Stimulated activated CD8-positive, alpha-beta memory T cell treated with anti-CD3 and anti-CD28 coated beads, Interleukin-12 subunit alpha, Interleukin-12 subunit beta, amount 100 ng/mL, for 24 hours (primary cell): ENCODE results near the gene NUP205.
"Not testable (repeated sequence)": the region's sequence is repeated elsewhere in the genome, so short reads cannot be mapped to it uniquely, and the experiment has no call there.

Experiments
- DNase-seq: peaks from one replicate; pipeline ENCODE4 v3.0.0-alpha.2; 2020; ENCODE audit errors: extremely low read depth

Gene NUP205

DNA sequence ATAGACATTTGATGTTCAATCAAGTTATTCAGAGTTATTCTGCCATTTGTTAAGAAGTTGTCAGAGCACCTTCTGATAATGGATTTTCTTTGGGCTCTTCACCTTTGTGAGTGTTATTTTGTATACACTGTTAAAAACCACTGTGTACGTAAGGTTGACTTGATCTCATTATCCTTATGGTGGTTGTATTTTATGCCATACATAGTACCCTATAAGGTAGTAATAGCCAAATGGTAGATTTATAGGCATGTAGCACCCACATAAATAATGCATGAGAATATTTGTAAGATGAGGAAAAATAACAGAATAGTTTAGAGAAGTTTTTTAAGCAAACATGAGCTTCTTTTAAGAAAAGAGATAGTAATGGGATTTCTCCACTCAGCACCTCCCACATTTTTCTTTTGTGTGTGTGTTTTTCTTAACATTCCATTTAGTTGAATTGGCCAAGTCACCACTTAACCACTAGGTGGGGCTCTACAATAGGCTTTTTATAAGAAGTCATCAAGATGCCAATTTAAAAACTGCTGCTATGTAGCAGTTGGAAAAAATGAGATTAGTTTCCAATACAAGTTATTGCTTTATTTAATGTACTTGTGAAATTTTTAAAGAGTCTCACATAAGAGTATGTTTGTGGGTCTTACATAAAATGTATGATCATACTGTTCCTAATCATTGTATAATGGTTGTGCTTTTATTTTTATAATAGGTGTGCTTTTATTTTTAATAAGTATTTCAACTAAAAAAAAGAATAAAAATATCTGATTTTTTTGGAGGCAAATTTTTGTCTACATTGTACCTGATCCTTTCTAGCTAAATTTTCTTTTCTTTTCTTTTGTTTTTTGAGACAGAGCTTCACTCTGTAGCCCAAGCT, 63.5 kb downstream of the NUP205 start:
- no peak for DNase-seq

DNA sequence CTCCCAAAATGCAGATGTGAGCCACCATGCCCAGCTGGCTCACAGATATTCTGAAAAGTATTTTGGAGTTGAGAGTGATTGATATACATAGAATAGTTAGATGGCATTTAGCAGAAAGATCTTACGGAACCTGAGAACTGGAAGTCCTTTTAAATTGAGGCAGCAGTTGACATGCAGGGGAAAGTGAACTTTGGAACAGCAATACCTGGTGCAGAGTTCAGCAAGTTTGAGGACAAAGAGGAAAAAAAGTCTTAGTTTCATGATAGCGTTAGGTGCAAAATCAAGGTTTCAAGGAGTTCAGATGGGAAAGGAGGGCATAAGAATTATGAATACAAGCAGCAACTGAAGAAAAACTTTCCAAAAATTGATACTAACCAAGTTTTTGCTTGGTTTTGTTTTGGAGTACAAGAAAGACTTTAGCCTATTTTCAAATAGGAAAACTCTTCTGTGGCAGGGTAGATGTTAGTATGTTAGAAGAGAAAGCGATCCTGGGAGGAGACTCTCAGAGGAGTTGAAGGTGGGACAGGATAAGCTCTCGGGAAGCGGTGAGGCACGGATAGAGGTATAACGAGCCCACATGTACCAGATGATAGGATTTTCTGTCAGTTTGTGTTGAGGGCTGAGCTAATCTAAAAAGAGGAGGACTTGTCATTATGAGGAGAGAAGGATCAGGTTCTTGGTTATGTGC, 76.6 kb downstream of the NUP205 start:
- DNase-seq = no peak

DNA sequence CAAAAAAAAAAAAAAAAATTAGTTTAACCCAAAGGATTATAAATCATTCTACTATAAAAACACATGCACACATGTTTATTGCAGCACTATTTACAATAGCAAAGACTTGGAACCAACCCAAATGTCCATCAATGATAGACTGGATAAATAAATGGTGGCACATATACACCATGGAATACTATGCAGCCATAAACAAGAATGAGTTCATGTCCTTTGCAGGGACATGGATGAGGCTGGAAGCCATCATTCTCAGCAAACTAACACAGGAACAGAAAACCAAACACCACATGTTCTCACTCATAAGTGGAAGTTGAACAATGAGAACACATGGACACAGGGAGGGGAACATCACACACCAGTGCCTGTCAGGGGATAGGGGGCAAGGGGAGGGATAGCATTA, 82.0 kb downstream of the NUP205 start:
- not testable (repeated sequence) for DNase-seq

DNA sequence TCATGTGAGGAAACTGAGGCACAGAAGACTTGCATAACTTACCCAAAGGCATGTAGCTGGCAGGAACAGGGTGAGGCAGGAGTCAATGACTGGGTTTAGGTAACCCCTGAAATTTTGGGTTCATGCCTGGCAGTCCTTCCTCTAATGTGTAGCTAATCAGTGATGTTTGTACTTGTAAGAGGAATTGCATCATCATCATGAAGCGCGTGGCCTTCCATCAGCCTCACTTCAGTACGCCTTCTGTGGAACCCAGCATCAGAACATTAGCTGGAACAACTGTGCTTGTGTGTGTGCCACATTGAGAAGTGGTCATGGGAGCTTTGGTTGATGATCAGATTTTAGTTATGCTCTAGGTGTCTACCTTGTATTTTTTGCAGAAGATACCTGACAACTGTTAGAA, 86.4 kb downstream of the NUP205 start:
- DNase-seq = no peak

DNA sequence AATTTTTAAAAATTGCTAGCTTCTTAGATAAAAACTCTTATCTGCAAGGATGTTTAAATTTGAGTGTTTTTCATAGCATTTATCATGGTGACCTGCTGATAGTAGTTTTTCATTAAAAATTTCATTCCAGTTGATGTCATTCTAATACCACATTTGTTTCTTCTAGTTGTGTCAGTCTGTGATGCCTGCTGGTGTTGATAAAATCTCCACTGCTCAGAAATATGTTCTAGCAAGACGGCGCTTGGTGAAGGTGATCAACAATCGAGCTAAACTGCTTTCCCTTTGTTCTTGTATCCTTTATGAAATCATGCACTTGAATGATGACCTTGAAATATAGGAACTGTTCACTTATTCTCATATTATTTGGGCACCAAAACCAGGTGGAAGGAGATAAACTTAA, 87.0 kb downstream of the NUP205 start:
- DNase-seq = no peak

DNA sequence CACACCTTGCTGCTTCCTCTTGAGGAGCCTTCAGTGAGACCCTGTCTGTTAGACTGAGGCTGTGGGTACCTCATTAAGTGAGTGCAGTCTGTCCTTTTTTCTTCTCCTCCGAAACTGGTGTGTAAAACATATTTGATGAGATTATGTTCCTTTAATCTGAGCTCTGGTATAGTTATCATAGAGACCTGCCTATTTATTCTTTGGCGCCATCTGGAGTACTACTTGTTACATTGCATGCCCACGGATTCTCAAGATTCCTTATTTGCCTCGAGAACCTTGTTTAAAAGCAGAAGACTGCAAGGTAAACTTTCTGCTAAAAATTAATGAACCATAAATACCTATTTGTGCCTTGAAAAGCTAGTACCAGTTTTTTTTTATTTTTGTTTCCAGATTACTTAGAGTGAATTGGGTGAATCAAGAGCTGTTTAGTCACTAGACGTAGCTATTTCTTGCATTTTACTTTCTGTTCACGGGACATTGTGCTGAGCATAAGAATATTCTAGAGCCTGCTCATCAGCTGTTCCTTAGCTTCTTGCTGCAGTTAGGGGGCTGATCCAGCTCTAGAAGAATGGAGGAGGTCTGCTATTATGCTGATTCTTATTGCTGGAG, 87.7 kb downstream of the NUP205 start:
- no peak for DNase-seq

DNA sequence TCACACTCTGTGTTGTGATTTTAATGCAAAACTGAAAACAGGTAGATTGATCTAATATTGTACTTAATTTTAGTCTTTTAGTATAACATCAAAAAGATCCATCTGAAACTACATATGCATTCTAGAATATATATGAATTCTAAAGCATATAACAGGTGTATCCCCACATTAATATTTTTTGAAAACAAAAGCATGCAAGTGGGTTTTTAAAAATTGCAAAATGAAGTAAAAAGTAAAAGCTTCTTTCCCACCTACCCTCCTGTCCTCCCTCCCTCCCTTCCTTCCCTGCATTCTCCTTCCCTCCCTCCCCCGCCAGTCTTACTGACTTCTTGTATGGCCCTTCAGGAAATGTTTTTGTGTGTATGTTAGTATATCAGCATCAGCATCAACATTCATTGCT, 90.0 kb downstream of the NUP205 start:
- no peak for DNase-seq

DNA sequence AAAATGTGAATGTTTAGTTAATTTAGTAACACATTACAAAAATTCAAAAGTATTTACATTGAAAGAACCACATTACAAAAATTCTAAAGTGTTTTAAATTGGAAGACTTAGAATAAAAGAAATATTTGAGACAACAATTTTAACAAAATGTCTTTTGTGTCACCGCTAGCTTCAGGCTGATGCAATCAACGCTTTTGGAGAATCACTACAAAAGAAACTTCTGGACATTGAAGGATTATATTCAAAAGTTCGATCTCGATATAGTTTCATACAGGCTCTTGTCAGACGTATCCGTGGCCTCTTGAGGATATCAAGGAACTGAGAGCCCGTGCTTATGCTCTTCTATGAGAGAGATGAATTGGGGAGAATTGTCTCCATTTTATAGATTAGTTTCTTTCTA, 90.5 kb downstream of the NUP205 start:
- DNase-seq = no peak

DNA sequence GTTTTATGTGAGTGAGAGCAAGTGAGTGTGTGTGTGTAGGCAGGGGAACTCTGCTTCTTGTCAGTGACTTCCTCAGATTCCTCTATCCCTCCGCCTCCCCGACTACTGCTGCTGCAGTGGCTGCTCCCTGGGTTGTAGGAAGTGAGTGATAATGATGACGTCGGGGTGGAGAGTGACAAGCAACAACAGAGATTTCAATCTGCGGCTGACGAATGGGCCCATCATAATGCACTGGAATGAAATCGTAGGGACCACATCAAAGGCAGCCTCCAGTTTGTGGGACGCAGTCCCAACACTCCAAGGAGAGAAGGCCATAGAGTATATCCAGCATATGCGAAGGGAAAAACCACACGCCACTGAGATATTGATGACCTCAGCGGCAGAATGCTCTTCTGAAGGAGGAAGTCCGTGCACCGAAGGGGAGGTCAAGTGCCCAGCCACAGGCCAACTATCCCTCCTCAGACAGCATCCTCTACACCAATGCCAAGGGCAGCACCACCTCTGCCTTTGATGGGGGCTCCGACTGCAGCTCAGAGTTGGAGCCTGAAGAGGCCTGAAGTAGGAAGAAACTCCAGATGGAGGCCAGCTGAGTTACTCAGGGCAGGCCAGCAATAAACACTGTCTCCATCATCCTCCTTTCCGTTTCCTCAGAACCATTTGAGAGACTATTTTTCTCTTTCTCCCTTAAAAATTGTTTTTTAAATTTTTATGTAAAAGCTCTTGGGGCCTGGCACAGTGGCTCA, 93.3 kb downstream of the NUP205 start:
- DNase-seq = no peak

DNA sequence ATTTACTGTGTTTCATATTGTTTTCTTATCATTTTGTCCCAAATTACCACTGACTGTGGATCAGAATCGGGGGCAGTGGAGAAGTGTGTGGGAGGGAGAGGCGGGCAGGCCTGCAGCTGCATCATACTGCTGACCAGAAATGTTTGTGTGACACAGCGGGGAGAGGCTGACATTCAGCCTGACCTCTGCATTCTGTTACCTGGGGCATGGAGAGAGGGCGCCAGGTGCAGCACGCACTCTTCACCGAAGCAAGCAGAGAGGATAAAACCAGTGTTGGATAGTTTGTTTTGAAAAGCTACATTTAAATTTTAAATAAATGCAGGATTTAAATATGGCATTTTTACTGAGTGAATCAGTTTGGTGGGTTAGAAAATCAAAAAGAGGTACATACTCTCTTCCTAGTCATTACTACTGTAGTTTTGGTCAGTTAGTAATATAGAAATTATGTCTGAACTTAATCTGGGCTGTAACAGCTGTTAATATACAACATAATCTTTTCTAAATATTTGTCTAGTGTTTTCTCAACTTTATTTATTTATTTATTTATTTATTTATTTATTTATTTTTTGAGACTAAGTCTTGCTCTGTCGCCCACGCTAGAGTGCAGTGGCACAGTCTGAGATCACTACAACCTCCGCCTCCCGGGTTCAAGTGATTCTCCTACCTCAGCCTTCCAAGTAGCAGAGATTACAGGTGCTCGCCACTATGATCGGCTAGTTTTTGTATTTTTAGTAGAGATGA, 95.8 kb downstream of the NUP205 start:
- no peak for DNase-seq

DNA sequence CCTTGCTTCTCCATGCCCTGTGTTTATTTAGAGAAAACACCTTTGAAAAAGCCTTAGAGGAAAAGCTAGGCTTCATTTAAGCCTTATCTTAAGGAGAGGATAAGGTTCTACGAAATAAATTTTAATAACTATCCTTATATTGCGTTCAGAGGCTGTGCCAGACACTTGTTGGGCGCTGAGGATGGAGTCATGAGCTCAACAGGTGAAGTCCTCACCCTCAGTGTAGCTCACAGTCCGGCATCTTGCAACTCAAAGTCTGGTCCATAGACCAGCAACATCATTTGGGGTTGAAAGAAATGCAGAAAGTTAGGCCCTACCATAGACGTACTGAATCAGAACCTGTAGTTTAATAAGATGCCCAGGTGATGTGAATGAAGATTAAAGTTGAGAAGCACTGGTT, 100.8 kb downstream of the NUP205 start:
- DNase-seq = no peak

DNA sequence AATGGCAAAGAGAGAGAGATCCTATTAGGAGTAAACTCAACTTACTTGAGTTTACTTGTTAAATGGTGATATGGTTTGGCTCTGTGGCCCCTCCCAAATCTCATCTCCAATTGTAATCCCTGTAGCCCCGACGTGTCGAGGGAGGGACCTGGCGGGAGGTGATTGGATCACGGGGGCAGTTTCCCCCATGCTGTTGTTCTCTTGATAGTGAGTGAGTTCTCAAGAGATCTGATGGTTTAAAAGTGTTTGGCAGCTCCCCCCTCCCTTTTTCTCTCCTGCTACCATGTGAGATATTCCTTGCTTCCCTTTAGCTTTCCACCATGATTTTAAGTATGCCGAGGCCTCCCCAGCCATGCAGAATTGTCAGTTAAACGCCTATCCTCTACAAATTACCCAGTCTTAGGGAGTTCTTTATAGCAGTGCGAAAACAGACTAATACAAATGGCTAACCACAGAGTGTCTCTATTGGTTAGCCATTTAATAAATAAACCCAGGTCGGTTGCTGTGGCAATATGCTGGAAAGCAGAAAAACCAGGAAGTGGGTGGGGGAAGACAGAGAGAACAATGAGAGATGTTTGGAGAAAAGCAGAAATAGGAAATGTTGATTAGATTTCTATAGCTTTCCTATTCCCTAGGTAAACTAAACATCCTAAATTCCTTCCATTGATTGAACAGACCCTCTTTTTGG, 101.6 kb downstream of the NUP205 start:
- no peak for DNase-seq

DNA sequence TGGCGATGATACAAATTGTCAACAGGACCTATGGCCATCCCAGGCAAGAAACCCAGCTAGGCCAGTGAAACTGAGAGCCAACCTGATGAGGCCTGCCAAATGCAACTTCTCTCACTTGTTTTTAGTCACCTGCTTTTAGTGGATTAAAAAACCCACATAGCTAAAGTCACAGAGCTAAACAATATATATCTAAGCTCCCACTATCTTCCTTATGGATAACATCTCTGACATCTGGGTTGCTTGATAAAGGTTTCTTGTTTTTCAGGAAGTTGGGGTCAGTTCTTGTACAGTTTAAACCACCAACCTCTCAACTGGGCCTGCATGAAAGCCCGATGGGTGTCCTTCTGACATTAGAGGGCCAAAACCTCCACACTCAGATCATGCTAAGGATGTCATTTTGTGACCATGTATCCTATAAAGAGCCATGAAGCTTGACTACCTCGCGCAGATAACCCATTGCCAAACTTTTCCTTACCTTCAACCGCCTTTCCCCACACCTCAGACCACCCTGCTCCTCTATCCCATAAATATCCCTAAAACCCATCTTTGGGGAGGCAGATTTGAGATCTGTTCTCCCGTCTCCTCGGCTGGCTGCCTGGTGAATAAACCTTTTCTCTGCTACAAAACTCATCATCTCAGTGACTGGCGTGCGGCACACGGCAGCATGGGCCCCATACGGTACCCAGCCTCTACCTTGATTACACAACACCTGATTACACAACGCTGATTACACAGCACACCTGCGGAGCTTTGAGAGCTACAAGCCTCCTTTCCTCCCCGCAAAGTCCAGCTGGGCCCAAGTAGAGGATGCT, 103.8 kb downstream of the NUP205 start:
- DNase-seq = no peak

DNA sequence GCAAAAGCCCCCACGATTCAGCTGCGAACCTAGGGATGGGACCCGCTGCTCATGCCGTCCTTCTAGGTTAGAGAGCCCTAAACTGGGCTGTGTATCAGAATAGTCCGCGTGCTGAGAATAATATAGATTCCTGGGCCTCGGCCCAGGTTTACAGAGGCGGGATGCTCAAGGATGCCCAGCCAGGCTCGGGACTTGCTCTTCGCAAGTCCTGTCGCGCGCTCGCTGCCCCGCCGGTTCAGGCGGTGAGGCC, 104.3 kb downstream of the NUP205 start:
- DNase-seq = no peak

DNA sequence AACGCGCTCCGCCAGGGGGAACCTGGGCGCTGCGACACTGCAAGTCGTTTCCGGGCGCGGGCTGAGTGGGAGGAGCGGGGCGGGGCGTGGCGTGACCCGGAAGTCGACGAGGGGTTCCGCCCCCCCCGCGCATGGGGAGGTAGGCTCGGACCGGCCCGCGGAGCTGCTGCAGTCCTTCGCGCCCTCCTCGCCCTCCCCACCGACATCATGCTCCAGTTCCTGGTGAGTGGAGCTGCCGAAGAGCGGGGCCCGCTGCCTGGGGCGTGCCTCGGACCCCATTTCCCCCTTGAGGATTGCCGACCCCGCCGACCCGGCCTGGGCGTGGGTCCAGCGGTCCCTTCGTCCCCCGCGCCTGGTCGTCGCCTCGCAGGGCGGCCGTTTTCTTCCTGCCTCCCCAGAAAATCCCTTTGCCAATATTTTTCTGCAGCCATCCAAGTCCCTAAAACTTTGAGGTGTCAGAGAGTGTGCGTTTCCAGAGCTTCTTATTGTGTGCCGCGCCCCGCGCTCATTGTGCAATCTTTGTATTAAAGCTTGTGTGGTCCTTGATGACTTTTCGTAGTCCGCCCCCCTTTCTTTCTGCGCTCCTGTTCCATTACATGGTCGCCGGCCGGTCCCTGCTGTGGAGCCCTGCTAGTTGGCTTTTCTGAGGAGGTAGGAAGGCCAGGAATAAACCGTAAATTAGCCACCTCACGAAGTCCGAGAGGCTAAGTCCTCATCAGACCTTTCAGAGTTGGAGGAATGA, 104.8 kb downstream of the NUP205 start, which contains the start of gene STMP1:
STMP1 (plus strand) TSS at position 142 of the 742 bp plus-strand sequence.
- DNase-seq = peak; percentile 88

DNA sequence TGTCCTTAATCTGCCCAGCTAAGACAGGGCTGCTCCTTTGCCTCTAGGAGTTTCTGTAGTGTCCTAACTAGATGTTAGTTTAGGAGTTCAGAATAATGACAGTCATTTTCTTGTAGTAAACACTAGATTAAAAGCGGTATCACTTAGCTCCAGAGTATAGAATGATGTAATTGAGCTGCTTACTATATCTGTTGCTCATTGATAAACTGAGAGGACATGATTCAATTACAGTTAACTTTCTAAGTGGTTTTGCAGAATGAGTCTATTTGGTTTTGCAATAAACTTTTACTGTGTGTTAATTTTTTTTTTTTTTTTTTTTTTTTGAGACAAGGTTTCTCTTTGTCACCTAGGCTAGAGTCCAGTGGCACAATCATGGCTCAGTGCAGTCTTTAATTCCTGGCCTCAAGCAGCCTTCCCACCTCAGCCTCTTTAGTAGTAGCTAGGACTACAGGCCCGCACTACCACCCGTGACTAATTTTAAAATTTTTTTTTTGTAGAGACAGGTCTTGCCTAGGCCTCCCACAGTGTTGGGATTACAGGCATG, 106.4 kb downstream of the NUP205 start:
- DNase-seq = no peak

DNA sequence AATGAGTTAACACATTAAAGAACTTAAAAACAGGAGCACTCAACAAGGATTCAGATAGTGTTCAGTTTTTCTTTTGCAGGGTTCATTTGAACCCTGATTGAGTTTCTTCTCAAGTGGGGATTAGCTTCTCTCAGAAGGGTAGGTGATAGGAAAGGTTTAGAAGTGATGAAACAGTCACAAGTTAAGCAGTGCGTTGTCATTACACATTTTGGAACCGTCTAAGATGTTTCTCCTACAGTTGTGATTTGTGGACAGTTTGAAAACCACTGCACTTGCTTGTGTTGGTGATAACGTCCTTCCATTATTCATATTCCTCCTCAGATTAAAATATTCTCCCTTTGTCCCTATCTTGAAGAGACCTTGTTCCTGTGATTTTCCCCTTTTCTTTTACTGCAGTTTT, 107.3 kb downstream of the NUP205 start:
- DNase-seq = no peak

DNA sequence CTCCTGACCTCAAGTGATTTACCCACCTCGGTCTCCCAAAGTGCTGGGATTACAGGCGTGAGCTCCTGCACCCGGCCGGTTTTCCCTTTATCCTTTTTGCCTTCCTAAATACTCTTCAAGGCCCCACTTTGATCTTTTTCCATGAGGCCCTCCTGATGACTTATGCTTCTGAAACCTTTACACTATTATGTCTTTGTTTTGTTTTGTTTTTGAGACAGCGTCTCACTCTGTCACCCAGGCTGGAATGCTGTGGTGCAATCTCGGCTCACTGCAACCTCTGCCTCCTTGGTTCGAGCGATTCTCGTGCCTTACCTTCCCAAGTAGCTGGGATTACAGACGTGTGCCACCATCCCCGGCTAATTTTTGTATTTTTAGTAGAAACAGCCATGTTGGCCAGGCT, 108.4 kb downstream of the NUP205 start:
- DNase-seq = no peak

DNA sequence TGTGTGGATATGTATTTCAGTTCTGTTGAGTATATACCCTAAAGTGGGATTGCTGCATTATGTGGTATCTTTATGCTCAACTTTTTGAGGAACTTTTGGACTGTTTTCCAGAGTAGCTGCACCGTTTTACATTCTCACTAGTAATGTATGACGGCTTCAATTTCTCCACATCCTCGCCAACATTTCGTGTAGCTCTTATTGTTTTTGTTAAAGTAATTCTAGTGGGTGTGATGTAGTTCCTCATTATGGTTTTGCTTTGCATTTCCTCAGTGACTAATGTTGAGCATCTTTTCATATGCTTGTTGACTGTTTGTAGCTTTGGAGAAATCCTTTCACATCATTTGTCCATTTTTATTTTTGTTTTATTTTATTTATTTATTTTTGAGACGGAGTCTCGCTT, 109.1 kb downstream of the NUP205 start:
- DNase-seq = no peak
